K562 (cell line): ENCODE data around the gene TAMALIN. TPM values are rescaled to one million over a fixed set of nuclear protein-coding genes. Genes with fewer than 3 reads are reported as not detected.

Experiments used
- polyA plus RNA-seq, 8 experiments: library from polyadenylated mRNA; depleted of rRNA in 4 of 8; stranded (reverse) in 5 of 8; unstranded in 3 of 8; fragments of >200 nt; fragmentation: Nextera tagmentation in 2 of 8; fragmentation: Illumina TruSeq in 1 of 8; extraction: Ambion mirVana in 2 of 8; extraction: Trizol in 1 of 8; gene quantifications; 2 replicates each; pipeline versions ENCODE4 v1.2.1 to v1.2.3, GENCODE V29; 2011 to 2014; ENCODE audit warnings: inconsistent platforms in 1 of 8, missing spikeins in 1 of 8
- total RNA-seq, 7 experiments: library from RNA; depleted of rRNA in 6 of 7; stranded (reverse); fragments of >200 nt in 6 of 7; fragmentation: Illumina TruSeq in 2 of 7; extraction: Trizol in 2 of 7; gene quantifications; 2 replicates each; pipeline versions ENCODE4 v1.2.1 to v1.2.3, GENCODE V29; 2011 to 2021; ENCODE audit warnings: low replicate concordance in 1 of 7
- TF ChIP-seq, protein P1 (sequence below): fragments of 450-650 bp; IDR thresholded peaks from 2 replicates; pipeline ENCODE4 v1.6.1; 2016; ENCODE audit warnings: low read depth

TAMALIN gene
- total and polyA plus RNA-seq, 9 of the 15 experiments (the other 6 are each of a cell fraction or from before 2014, with no cell fraction given), result 0.74 to 2.2 (median 1.5) TPM; not detected in 2

DNA sequence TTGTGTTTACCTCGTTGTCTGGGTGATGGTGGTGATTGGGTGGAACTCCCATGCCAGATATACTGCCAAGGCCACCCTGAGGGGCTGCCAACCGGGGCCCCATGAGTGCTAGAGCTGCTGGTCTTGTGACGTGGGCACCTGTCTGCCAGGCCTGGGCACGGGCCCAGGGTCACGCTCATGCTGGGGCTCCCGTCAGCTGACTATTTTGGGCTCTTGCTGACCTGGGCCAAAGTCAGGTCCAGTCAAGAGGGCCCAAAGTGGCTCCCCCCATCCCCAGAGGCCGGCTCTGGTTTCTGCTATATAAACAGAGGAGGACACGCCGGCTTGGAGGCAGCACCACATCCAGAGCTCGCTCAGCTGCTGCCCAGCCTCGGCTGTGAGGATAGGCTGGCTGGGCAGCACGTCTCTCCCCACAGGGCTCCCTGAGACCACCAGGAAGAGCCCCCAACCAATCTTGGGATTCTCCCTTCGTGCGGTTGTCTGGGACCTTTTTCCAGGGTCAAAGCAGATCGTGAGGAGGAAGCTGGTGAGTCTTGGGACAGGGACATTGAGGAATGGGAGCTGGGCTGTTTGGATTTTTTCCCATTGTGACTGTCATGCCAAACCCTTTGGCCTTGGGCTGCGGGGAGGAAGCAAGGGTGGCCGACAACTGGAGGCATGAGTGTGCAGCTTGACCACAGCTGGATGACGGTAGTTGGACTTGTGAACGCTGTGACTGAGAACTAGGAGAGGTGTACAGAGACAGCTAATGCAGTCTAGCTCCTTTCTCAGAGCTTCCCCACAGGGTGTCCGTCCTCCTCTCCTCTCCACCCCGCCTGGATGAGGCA, 36.9 kb downstream of the TAMALIN start (continued):
- TF ChIP-seq, protein P1, sequence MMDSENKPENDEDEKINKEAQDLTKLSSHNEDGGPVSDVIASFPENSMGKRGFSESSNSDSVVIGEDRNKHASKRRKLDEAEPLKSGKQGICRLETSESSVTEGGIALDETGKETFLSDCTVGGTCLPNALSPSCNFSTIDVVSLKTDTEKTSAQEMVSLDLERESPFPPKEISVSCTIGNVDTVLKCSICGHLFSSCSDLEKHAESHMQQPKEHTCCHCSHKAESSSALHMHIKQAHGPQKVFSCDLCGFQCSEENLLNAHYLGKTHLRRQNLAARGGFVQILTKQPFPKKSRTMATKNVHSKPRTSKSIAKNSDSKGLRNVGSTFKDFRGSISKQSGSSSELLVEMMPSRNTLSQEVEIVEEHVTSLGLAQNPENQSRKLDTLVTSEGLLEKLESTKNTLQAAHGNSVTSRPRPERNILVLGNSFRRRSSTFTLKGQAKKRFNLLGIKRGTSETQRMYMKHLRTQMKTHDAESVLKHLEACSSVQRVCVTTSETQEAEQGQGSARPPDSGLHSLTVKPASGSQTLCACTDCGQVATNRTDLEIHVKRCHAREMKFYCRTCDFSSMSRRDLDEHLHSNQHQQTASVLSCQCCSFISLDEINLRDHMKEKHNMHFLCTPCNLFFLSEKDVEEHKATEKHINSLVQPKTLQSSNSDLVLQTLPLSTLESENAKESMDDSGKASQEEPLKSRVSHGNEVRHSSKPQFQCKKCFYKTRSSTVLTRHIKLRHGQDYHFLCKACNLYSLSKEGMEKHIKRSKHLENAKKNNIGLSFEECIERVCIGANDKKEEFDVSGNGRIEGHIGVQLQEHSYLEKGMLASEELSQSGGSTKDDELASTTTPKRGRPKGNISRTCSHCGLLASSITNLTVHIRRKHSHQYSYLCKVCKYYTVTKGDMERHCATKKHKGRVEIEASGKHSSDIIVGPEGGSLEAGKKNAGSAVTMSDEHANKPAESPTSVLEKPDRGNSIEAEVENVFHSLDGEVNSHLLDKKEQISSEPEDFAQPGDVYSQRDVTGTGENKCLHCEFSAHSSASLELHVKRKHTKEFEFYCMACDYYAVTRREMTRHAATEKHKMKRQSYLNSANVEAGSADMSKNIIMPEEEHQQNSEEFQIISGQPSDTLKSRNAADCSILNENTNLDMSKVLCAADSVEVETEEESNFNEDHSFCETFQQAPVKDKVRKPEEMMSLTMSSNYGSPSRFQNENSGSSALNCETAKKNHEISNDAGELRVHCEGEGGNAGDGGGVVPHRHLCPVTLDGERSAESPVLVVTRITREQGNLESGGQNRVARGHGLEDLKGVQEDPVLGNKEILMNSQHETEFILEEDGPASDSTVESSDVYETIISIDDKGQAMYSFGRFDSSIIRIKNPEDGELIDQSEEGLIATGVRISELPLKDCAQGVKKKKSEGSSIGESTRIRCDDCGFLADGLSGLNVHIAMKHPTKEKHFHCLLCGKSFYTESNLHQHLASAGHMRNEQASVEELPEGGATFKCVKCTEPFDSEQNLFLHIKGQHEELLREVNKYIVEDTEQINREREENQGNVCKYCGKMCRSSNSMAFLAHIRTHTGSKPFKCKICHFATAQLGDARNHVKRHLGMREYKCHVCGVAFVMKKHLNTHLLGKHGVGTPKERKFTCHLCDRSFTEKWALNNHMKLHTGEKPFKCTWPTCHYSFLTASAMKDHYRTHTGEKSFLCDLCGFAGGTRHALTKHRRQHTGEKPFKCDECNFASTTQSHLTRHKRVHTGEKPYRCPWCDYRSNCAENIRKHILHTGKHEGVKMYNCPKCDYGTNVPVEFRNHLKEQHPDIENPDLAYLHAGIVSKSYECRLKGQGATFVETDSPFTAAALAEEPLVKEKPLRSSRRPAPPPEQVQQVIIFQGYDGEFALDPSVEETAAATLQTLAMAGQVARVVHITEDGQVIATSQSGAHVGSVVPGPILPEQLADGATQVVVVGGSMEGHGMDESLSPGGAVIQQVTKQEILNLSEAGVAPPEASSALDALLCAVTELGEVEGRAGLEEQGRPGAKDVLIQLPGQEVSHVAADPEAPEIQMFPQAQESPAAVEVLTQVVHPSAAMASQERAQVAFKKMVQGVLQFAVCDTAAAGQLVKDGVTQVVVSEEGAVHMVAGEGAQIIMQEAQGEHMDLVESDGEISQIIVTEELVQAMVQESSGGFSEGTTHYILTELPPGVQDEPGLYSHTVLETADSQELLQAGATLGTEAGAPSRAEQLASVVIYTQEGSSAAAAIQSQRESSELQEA, result no peak
